NCI-H2196 treated with DMSO at 0.1 percent for 48 hours (cell line): ENCODE measurements around the gene ANKRD65.
"Not testable (repeated sequence)": the region's sequence is repeated elsewhere in the genome, so short reads cannot be mapped to it uniquely, and the experiment has no call there.

Experiments
- DNase-seq: peaks from one replicate; lab custom pipeline; 2025; ENCODE audit not compliant: unreplicated experiment; lab: John Stamatoyannopoulos, UW

ANKRD65 gene

DNA sequence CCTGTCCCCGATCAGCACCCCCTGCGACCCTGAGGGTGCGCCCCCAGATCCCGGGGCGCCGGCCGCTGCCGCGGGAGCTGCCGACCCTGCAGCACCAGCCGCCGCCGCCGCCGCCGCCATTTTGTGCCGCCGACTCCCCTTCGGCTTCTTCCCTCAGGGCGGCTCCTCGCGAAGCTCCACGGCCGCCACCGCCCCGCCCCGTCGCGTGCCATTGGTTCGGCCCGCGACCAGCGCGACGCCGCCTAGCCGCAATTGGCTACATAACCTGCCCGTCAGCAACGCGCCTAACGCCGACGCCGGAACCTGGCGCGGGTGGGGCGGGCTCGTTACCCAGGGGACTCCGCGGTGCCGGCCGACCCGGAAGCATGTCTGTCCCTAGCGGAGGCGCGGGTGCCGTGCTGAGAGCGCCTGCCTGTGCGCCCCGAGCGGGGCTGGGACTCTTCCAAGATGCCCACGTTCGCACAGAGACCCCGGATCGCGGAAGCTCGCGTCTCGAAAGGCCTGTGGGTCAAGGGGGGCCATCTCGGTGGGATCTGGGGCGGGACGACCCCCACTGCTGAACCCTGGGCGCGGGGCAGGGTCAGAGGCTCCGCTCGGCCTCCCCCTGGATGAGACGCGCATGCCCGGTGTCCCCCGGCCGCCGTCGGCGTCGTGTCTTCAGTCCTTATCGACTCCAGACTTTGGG, 21.7 kb downstream of the ANKRD65 start, which contains the start of gene CCNL2:
Gene CCNL2, minus strand, starts transcription at position 149 of the 685 bp plus-strand sequence. Its CDS starts 29 bp downstream, at position 120.
- peak; percentile 93 for DNase-seq

DNA sequence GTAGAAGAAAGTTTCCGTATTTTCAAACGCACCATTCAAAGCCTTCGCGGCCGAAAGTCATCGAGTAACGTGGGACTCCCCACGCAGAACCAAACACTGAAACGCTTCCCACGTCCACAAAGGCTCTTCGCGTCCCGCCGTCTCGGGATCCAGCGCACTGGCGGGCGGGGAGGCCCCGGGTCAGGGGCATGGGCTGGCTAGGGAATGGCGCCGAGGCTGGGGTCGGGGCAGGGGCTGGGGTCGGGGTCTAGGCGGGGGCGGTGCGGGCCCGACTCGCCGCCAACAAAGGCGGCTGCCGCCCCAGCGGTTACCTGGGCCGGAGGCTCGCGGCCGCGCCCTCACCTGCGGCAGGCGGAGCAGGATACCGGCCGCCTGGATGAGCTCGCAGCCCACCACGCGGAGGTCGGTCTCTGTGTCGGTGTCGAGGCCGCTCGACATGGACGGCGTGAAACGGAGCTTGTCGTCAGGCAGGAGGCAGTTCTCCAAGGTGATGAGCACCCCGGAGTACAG, 22.3 kb downstream of the ANKRD65 start:
- DNase-seq, result no peak

DNA sequence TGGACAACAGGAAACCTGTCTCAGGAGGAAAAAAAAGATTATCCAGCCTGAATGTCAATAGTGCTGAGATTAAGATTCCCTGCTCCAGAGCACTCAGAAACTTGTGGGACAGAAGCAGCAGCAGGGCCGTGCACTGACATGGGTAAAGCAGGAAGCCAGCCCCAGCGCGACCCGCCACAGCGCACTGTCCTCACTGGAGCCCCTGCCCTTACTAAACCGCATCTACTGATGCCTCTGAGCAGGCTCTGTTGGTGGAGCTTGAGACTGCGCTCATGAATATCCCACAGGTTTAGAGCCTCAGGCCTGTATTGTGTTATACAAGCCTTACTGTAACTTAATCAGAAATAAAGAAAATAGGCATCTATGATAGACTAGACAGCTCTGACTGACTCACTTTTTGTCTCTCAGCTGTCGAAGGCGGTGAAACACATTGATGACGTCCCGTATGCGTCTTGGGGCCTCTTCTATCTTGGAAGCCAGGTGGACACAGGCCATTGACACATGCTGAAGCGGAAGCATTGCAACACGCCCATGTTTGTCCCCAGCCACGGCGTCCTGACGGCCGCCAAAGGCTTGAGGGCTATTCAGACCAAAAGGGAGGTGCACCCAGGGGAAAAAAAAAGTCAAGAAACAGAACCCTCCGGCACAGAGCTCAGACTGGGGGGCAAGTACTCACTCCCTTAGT, 23.1 kb downstream of the ANKRD65 start:
- DNase-seq, result no peak

GRCh38 chr1:1395166-1395565, 25.9 kb downstream of the ANKRD65 start:
- DNase-seq, result no peak

DNA sequence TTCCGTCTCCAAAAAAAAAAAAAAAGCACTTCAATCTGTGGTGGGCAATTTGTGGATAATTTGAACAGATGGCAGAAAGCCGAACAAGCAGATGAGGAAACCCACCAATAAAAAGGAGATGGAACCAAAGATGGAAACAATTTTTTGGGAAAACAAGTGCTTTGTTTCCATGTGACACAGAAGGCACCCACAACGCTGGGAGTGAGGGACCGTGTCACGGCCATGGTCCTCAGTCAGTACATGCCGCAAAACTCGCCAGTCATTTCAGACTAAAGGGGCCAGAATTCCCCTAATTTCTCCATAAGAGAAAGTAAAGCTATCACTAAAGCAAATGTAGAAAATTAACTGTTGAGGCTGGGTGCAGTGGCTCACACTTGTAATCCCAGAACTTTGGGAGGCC, 27.0 kb downstream of the ANKRD65 start:
- no peak for DNase-seq

- no peak for DNase-seq
Observed at GRCh38 chr1:1393428-1393827, 27.6 kb downstream of the ANKRD65 start.

DNA sequence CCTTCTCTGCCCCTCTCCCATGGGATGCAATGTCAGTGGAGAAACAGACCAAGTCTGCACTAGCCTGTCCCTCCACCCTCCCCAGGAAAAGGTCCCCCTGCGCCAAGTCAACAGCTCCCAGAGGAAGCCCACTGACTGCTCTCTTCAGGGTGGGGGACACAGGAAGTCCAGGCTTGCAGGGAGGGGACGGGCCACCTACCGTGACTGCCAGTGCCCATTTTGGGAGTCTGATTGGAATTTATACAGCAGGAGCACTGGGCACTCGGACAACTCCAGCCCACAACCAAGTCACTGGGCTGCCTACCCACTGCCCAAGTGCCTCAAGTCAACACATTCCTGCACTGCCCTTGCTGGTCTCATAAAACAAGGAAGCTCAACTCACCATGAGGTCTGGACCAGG, 28.1 kb downstream of the ANKRD65 start:
- DNase-seq, result no peak

GRCh38 chr1:1391225-1391624, 29.9 kb downstream of the ANKRD65 start:
- DNase-seq, result no peak

DNA sequence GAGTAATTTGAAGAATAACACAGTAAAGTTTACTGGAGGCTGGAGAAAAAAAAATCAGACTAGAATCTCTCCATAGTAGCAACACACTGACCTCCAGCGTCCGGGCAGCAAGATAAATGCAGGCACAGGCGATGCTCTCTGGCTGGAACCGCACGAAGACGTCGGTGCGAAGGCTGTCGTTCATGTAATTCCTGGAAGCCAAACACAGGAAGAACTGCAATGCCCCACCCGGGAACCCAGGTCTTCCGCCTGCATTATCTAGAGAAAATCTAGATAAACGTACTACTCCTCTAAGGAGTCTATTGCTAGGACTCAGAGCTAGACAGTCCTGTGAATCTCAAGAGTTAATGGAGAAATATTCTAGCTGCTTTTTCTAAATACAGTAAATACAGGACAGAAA, 30.4 kb downstream of the ANKRD65 start:
- DNase-seq, result no peak

DNA sequence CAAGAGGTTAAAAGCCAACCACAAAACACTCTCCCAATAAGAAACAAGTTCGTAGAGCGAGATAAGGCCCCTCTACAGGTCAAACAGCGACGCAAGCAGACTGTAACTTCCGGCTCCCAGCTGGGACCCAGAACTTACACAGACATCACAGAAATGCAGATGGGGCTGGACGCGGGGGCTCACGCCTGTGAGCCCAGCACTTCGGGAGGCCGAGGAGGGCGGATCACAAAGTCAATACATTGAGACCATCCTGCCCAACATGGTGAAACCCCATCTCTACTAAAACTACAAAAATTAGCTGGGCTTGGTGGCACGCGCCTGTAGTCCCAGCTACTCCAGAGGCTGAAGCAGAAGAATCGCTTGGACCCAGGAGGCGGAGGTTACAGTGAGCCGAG, 33.0 kb downstream of the ANKRD65 start:
- DNase-seq, result no peak

DNA sequence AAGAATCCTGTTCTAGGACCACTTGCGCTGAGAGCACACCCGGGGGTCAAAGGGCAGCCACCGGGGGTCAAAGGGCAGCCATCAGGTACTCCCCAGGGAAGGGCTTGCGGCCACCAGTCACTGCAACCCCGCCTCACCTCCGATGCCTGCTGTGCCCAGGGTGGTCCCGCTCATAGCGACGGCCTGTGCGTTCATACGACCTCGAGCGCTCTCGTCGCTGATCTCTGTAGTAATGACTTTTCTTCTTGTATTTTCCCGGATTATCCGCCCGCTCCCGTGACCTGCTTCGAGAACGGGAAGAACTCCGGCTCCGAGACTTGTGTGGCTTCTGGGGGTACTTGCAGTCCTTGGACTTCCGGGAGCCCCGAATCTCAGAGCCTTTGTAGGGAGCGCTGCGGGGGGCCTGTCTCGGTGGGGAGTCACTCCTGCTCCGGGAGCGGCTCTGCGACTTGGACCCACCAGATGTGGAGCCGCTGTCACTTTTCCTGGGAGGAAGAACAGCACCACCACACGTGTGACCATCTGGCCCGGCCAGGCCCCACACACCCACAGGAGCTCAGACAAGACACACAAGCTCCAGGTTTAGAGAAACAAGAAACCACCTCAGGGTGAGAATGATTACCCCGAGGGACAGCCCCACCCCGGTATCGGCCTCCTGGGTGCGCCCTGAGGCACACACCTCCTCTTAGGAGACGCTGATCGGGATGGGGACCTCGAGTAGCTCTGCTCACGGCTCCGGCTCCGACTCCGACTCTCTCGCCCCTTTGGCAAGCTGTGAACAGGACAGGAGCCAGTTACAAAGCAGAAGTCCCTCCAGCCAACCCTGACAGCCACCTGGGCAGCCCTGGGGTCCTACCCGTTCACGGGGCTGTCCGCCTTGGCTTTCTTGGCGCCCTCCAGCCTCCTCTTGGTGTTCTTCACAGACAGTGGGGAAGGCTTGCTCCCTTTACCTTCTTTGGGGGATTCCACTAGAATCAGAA, 33.7 kb downstream of the ANKRD65 start:
- no peak for DNase-seq

- no peak for DNase-seq
Observed at GRCh38 chr1:1385931-1386330, 35.1 kb downstream of the ANKRD65 start.

- DNase-seq, result not testable (repeated sequence)
Observed at GRCh38 chr1:1385339-1385738, 35.7 kb downstream of the ANKRD65 start.

- DNase-seq, result no peak
Observed at GRCh38 chr1:1381294-1381693, 39.8 kb downstream of the ANKRD65 start.

DNA sequence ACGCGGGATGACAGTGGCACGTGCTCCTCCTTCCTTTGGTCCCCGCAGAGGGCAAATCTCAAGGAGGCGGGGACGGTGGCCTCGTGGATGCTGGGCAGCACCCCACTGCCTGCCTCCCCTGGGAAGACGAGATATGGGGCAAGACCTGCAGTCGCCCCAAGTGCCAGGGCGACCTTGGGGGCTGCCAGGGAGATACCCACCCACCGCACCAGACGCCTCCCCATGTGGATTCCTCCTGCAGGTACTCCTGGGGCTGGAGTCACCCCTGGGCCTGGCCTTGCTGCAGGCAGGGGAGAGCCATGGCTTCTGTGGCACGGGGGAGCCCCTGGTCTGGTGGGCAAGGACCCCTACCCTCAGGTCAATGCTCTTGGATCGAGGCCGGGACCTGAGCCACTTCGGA, 40.2 kb downstream of the ANKRD65 start:
- DNase-seq, result no peak

- DNase-seq, result no peak
Observed at GRCh38 chr1:1377540-1378205, 43.4 kb downstream of the ANKRD65 start.

GRCh38 chr1:1376551-1377226, 44.4 kb downstream of the ANKRD65 start:
- DNase-seq, result no peak

DNA sequence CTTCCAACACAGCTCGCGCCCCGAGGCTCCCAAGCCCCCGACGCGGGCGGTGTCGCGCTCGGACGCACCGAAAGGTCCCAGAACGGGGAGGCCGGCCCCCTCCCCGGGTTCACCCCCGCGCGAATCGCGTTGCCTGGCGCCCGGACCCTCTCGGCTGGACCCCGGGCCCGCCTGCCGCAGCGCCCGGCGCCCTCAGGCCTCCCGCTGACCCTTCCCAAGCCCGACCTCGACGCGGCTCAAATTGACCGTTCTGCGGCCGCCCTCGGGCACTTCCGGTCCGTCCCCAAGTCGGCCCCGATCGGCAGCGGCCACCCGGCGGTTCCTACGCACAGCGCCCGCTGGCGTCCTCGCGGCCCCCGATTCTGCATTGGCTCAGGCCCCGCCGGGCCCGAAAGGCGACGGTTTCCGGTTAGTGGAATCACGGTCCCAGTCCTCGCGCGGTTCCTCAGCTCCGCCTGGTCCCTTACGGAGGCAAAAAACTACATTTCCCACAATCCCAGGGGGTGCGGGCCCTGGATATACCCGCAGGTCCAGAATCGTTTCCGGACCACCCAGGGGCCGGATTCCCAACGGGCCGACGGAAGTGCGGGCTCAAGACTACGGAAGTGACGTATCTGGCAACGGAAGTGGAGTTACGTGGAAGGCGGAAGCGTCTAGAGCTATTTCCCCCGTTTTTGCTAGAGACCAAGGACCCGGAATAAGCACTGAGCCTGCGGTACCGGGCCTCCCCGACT, 46.0 kb downstream of the ANKRD65 start, which contains the start of gene AURKAIP1:
Gene AURKAIP1, minus strand, starts transcription at position 279 of the 734 bp plus-strand sequence. CDS start 451 bp downstream, outside the sequence.
- peak; percentile 96 for DNase-seq

DNA sequence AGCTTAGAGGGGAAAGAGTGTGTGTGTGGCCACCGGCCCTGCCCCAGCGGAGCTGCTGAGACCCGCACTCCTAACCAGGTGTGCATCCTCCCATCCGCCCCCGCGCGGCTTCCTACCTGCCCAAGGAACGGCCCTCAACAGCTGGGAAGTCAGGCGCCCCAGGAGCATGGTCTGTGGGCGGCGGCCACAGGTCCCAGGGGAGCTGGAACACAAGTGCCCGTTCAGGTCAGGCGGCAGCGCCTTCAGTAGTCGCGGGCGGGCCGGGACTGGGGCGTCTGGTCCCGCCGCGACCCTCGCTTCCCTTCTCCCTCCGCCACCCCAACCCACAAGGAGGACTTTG, 46.5 kb downstream of the ANKRD65 start:
- DNase-seq, result no peak
